Bronchial epithelial cell (primary cell): ENCODE measurements around the gene CACNA1D. TPM values are rescaled to one million over a fixed set of nuclear protein-coding genes. Genes with fewer than 3 reads are reported as not detected.

Source experiments
- DNase-seq: peaks from one replicate; pipeline ENCODE4 v3.0.0-alpha.2; 2010; ENCODE audit warnings: low read depth
- FAIRE-seq: peaks from 2 replicates; lab custom pipeline; 2011; peaks lifted over from hg19 to GRCh38; lab: Jason Lieb, UNC
- H3K27me3 ChIP-seq: 2 replicates; pipeline ENCODE4 v1.5.1; 2011; ENCODE audit warnings: low read length; ENCODE audit not compliant: control insufficient read depth, insufficient read depth
- H3K36me3 ChIP-seq: 2 replicates; pipeline ENCODE4 v1.5.1; 2011; ENCODE audit warnings: low read length; ENCODE audit not compliant: control insufficient read depth, insufficient read depth
- H3K4me3 ChIP-seq: 2 replicates; pipeline ENCODE4 v1.5.1; 2011; ENCODE audit warnings: mild to moderate bottlenecking, low read depth, low read length, control low read depth
- total RNA-seq: library from RNA; depleted of rRNA; stranded (reverse); fragments of >200 nt; gene quantifications from 2 replicates; pipeline ENCODE4 v1.2.1, GENCODE V29; 2014
- TF ChIP-seq, protein P1 (sequence below): IDR thresholded peaks from 2 replicates; pipeline ENCODE4 v1.5.1; 2011; ENCODE audit warnings: mild to moderate bottlenecking, moderate library complexity, low read length, control low read depth, inconsistent platforms; ENCODE audit not compliant: insufficient read depth, severe bottlenecking

CACNA1D gene
- total RNA-seq, 1 donor from 2014 or later = 0.26 TPM

DNA sequence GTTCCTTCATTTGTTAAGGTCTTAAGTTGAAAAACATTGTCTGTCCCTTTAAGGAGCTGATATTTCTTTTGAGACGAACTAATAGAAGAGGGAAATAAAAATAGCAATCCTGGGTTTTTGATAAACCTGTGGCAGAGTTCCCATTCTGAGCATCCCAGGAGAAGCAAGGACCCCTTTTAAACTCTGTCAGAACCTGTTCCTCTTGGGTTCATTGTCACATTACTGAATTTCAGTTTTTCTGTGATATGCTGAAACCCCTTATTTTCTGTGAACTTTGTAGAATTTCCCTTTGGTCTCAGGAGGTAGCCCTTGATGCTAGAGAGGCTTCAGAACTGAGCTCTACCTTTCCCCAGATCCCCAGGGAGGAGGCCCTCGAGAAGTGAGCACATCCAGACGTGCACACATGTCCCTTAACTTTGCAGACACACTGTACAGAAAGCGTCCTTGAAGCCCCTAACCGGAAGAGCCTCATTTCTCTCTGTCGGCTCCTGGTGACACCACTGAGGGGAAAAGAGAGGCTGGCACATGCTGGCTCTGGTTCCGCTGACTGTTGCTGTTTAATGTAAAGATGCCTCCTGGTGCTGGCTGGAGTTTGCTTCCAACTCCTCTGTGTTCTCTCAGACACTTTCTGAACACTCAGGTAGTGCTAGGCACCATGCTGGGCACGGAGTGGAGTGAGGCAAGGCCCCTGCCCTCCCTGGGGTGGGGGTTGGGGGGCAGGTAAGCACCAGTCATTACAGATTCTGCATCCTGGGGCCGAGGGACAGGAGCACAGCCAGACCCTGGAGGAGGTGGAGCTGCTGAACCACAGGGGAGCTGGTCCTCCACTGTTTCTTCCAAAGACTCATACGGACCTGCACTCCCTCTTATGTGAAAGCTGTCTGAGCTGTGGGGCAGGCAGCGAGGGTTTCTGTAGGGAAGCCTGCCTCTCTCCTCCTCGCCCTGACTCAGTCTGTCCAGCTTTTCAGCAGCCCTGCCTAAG lies 274.4 kb downstream of the CACNA1D start:
- DNase-seq (no peak), FAIRE-seq (no peak)
- Histone ChIP-seq H3K27me3 (no peaks in the 10 kb centered on the region), H3K4me3 (no peak overlapping the region), H3K36me3 (no peaks in the 10 kb centered on the region)
- TF ChIP-seq, protein P1, sequence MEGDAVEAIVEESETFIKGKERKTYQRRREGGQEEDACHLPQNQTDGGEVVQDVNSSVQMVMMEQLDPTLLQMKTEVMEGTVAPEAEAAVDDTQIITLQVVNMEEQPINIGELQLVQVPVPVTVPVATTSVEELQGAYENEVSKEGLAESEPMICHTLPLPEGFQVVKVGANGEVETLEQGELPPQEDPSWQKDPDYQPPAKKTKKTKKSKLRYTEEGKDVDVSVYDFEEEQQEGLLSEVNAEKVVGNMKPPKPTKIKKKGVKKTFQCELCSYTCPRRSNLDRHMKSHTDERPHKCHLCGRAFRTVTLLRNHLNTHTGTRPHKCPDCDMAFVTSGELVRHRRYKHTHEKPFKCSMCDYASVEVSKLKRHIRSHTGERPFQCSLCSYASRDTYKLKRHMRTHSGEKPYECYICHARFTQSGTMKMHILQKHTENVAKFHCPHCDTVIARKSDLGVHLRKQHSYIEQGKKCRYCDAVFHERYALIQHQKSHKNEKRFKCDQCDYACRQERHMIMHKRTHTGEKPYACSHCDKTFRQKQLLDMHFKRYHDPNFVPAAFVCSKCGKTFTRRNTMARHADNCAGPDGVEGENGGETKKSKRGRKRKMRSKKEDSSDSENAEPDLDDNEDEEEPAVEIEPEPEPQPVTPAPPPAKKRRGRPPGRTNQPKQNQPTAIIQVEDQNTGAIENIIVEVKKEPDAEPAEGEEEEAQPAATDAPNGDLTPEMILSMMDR = no peak

DNA sequence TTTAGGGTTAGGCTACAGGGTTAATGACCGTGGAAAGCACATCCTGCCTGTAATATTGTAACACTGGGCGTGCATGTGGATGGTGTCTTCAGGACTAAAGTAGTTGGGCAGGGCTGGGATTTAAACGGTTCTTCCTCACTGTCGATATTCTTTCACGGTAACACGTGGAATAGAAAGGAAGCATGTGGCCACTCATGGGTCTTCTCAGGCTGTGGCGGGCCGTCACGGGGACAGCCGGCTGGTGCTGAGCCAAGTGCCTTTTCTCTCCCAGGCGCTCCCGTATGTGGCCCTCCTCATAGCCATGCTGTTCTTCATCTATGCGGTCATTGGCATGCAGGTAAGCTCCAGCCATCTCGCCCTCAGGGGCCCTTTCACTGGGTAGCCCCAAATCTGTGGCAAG lies 278.2 kb downstream of the CACNA1D start:
- TF ChIP-seq, protein P1 = no peak
- Histone ChIP-seq H3K27me3 (no peaks in the 10 kb centered on the region), H3K36me3 (no peaks in the 10 kb centered on the region), H3K4me3 (no peak overlapping the region)
- FAIRE-seq (no peak), DNase-seq (no peak)

DNA sequence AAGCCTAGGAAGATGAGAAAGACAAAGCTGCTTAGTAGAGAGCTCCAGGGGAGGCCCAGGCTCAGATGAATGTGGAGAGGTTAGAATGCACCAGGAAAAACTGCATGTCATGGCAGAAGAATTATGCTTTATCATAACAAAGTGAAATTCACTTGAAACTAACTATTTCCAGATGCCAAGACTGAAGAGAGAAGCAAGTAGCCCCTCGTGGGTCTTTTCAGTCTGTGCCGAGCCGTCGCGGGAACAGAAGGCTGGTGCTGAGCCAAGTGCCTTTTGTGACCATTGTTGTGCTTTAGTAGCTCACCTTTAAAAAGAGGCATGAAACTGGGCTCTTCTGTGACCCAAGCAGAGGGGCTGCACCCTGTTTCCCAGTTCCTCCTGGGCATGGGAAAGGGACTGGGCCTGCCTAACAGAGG lies 278.6 kb downstream of the CACNA1D start:
- no peak for FAIRE-seq

DNA sequence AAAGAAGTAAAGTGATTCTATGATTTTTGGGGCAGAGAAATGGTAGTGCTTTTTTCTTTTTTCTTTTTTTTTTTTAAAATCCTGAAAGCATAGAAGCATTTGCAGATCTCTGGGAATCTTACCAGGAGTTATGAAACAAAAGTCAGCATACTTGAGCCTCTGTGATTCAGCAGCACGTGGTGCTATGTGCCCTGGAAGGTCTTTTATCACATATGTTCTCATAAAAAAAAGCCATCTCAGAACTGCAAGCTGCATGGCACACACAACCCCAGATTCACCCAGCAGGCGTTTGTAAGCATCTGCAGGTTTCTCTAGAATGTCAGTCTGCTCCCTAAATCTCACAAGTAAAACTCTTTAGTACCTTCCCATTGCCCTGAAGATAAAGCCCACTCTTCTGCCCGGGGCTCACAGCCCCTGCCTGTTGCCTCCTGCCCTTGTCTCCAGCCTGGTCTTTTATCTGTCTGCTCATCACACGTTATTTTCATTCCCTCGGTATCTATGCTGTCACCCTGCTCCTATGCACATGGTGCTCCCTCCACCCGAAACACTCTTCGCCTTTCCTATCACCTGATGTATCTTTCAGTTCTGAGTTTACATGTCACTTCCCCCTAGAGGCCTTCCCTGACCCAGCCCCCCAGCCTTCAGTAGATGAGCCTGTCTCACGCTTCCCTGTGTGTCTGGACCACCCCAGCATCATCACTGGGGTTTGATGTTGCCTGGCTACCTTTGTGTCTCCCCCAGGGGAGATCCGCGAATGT lies 279.4 kb downstream of the CACNA1D start:
- Histone ChIP-seq H3K36me3 (no peaks in the 10 kb centered on the region), H3K27me3 (no peaks in the 10 kb centered on the region), H3K4me3 (no peak overlapping the region)
- FAIRE-seq = peak; percentile 95
- TF ChIP-seq, protein P1 = no peak
- peak; percentile 65 for DNase-seq

More for the DNA sequence above, 278.6 kb downstream of the CACNA1D start:
- Histone ChIP-seq H3K36me3 (no peaks in the 10 kb centered on the region), H3K4me3 (no peak overlapping the region), H3K27me3 (no peaks in the 10 kb centered on the region)
- DNase-seq = no peak
- TF ChIP-seq, protein P1 = no peak

DNA sequence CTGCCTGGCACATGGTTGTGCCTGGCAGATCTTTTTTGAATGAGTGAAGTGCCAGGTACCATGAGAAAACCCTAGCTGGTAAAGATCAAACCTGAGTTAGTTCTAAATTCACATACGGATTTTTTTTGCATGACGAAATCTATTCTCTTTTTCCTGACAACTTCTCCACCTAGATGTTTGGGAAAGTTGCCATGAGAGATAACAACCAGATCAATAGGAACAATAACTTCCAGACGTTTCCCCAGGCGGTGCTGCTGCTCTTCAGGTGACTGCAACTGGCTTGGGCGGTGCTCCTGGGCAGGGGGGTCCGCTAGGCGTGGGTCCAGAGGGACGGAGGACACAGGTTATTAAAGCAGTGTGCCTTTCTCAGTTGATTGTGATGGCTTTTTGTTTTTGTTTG lies 280.0 kb downstream of the CACNA1D start:
- TF ChIP-seq, protein P1 = no peak
- Histone ChIP-seq H3K36me3 (no peaks in the 10 kb centered on the region), H3K27me3 (no peaks in the 10 kb centered on the region), H3K4me3 (no peak overlapping the region)
- FAIRE-seq (peak; percentile 7), DNase-seq (no peak)
